Measurements from ENCODE around the gene TAPT1.

The TAPT1 gene

GRCh38 chr4:16126714-16127113 is 99.6 kb downstream of the TAPT1 start:
- no peak for DNase-seq

GRCh38 chr4:16125571-16126445 is 100.5 kb downstream of the TAPT1 start:
- DNase-seq = no peak

DNA sequence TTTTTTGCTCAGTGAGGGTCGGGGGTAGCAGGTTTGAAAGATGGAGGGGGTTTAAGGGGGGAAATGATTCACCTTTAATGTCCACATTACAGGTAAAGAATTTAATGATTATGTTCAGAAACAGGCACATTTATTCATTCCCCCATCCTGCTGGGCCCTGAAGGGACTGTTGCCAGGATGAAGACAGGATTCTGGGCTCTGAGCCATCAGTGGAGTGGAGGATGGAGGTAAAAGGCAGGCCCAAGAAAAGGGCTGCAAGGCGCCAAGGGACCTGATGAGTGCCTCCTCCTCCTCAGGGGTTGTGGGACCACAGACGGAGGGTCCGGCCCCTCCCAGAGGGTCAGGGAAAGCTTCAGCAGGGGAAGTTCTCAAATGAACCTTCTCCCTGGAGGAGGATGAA is 102.0 kb downstream of the TAPT1 start:
- DNase-seq = no peak

DNA sequence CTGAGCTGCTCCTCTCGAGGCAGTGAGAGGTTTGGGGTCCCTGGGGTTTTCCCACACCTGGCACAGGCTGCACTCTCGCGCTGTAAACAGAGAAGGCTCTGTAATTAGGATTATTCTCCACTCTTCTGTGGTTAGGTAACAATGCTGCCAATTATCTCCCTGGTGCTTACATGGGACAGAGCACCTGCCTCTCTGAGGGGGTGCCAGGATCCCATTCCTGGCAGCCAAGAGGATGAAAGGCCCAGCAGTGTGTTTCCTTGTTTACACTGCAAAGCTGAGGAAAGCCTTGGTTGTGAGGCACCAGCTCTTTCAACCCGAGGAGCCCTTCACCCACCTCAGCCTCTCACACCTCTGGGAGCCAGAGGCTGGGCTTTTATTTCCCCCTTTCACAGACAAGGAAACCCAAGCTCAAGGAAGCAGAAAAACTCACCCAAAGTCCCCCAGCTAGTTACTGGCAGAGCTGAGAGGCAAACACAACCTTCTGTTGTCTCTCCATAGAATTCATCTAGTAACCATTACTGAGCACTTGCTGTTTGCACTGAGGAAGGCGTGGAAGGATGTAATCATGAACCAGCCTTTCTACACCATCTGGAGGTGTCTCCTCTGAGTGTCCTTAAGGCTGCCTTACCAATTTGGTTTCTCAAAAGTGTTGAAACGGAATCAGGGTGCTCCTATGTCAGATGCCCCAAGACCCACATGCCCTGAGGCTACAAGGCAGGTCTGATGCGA is 102.8 kb downstream of the TAPT1 start:
- DNase-seq = no peak

- peak; percentile 51 for DNase-seq
Observed at GRCh38 chr4:16122784-16123183, 103.5 kb downstream of the TAPT1 start.

DNA sequence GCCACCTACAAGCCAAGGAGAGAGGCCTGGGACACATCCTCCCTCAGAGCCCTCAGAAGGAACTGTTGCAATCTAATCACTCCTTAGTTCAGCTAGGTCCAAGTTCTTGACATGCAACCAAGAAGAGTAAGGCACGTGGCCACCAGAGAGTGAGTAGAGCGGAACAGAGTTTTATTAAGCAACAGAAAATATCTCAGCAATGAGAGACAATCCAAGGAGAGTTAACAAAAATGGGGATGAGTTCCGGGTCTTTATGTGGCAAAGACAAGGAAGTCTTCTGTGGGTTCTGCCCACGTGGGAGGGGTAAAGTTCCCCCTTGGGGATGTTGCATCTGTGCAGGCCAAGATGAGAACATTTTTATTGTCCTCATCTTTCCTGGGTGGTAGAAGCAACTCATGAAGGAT is 104.0 kb downstream of the TAPT1 start:
- DNase-seq = peak; percentile 27

GRCh38 chr4:16120720-16121119 is 105.6 kb downstream of the TAPT1 start:
- no peak for DNase-seq

GRCh38 chr4:16119981-16120380 is 106.3 kb downstream of the TAPT1 start:
- DNase-seq = no peak

DNA sequence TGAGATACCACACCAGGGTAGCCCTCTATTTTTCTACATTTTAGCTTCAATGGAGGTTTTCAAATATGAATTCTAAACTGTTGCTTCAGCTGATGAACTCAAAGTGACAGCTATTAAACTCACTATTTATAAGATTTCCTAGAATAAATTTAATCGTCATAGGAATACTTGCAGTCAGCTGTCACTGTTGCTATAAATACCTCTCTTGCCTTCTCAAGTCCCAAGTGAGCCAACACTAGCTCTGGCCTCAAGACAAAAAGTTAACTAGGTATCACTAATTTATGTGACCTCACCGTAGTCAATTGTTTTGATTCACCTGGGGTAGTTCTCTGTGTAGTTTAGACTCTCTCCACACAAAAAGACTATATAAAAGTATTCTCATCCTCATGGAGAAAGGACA is 108.2 kb downstream of the TAPT1 start:
- no peak for DNase-seq

GRCh38 chr4:16117164-16117563 is 109.1 kb downstream of the TAPT1 start:
- DNase-seq = no peak

- DNase-seq = no peak
Observed at GRCh38 chr4:16116493-16116990, 109.7 kb downstream of the TAPT1 start.

DNA sequence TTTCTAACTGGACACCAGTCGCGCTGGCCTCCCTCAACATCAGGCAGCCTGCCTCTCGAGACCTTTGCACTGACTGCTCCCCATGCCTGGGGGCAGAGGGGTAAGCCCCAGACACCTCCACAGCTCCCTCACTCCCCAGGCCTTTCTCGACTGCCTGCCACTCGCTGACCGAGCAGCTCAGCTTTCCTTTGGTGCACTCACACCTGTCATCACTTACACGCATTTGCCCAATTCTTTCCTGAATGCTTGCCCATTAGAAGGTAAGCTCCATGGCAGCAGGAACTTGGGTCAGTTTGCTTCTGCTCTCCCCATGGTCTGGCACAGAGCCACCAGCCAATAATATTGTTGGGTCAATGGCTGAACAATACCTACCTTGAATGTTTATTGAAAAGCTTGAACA is 110.3 kb downstream of the TAPT1 start:
- DNase-seq = no peak

DNA sequence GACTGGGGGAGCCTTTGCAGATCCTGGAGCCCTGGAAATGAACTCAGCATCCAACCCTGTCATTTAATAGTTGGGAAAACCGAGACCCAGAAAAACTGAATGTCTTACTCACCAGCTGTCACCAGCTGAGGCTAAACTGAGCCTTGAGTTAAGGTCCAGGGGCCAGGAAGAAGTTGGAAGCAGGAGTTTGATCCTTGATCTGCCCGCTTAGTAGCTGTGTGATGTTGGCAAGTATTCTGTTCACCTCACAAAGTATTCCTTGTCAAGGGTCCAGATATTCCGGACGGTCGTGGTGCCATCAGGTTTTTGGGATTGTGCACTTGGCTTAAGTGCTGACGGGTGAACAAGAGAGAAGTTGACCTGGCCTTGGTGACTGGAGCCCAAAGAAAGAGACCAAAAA is 111.7 kb downstream of the TAPT1 start:
- DNase-seq = no peak

DNA sequence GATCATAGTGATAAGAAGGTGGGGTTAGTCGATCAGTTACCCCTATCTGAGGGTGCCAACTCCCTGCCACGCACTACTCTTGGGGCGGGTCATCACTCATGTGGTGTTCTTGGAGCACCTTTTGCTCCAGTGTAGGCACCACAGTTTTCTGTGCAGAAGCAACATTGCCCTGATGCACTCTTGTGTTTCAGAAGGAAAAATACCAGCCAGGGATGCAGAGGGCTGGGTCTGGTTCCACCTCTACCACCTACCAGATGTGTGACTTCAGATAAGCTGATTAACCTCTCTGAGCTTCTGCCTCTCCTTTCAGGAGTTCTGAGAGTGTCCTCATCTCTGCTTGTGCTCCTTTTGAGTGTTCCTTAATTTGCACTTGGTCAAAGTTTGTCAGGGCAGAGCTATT is 112.5 kb downstream of the TAPT1 start:
- peak; percentile 10 for DNase-seq

DNA sequence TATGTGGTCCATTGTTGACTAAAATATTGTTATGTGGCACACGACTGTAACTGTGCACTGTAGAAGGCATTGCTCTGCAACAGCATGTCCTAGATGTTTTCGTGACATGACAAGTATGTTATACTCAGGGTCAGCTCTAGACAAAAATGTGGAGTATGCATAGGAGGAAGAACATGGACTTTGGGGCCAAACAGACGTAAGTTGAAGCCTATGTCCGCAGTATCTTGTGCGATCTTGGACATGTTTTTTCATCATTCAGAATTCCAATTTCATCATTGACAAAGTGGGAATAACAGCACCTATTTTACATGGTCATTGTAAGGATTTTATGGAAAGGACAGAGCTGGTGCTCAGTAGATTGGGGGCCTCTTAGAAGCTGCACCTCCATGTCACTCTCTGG is 114.7 kb downstream of the TAPT1 start:
- DNase-seq = no peak

DNA sequence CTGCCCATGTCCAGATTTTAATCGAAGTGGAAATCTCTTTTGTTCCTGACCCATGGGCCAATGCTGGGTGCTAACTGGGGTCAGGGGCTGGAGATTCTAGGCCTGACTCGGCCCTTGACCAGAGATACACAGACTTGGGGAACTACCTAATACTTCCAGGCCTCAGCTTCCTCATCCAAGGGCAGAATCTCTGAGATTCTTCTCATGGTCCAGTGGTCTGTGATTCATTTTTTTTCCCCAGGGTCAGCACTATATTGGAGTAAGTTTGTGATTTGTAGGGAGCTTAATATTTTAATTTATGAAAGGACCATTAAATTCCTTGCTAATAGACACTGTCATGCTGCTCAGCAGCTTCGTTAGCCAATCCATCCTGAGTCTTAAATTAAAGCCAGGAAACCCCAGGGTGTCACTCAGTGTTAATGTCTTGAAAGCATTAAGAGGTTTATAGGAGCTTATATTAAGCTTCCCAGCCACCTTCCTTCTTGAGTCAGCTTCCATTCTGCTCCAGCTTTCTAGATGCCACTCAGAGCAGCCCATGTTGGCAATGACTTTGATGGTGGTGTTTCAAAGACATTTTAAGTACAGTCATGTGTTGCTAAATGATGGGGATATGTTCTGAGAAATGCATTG is 115.5 kb downstream of the TAPT1 start:
- no peak for DNase-seq

Measured in hematopoietic multipotent progenitor cell treated with erythropoietin and hydrocortisone succinate and interleukin-3 and kit ligand, for 4 days (in vitro differentiated cells).